Measurements from ENCODE around the gene SLC37A2.

DNA sequence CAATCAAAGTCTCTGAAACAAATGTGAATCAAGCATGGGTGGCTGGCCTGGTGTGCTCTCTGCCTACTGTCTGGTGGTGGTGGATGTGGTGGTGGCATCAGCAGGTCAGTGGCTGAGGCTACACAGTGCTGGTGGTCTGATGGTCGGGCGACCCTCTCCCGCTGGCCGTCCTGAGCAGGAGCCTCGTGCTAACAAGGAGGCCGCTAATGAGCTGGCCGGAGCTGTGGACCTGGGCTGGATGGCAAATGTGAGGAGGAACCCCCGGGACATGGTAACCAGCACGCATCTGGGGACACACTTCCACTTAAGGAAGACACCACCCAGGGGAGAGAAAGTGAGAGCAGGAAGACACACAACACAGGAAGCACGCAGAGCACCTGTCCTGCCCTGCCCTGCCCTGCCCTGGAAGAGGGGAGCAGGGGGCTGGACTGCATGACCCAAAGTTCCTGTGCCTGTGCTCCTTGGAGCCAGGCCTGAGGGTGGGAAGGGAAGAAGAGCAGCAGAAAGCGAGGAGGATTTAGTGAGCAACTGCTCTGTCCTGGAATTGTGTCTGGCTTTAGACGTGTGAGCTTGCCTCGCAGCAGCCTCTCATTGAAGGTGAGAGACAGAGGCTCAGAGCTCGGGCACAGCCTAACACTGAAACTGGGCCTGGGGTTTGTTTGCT is 23.7 kb downstream of the SLC37A2 start:
- TF ChIP-seq CTCF (IDR thresholded peaks at IDR 0.05; ENCODE audit: insufficient read depth, low read depth, low read length), result no peak
- no peak for TF ChIP-seq EZH2 (IDR thresholded peaks at IDR 0.05; ENCODE audit: insufficient read depth, low read length)
